Measurements from ENCODE around the gene NES.

Gene NES

DNA sequence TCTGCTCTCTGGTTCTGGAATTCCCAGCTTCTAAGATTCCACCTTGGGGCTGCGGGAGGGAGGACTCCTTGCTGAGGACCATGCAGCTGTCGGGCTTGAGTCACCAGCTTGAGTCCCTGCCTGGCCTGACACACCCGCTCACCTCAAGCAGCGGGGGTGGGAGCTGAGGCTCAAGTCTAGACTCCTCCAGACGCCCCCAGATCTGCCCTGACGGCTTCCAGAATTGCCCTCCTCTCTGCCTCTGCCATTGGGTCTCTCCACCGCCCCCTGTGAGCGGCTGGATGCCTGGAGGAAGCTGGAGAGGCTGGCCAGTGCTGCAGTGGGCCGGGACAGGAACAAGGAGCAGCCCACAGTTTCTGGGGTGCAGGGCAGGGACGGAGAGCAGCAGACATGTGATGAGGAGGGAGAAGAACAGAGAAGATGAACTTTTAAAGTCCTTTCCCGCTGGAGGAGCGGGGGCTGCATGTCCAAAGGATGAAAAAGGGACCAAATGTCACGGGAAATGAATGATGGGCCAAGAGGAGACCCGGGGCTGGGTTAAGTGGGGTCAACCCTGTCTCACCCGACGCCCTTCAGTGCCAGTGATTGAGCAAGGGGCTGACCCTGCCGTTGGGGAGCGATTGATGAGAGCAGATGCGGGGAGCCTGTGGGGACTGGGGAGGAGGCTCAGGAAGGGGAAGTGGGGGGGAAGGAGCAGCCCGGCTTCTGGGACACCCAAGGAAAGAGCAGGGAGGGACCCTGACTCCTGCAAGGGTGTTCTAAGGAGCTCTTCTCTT lies 14.6 kb upstream of the NES start:
- ChIA-PET POLR2A (ENCODE audit: low non-redundant PET) (interaction anchor here (0.6 to 1.5 kb wide), 3 partner anchors 13 to 1371 kb away, joined by 3 to 5 read pairs (median 3); partner anchors contain the start of genes CRABP2 and RUSC1), CTCF (interaction anchor here (0.5 to 9.5 kb wide), 5 partner anchors 8 to 201 kb away, joined by 3 to 225 read pairs (median 6); partner anchors contain the start of genes CRABP2, ISG20L2 and METTL25B)
- DNase-seq (ENCODE audit: low spot score): peak; percentile 68
- TF ChIP-seq, protein P1, sequence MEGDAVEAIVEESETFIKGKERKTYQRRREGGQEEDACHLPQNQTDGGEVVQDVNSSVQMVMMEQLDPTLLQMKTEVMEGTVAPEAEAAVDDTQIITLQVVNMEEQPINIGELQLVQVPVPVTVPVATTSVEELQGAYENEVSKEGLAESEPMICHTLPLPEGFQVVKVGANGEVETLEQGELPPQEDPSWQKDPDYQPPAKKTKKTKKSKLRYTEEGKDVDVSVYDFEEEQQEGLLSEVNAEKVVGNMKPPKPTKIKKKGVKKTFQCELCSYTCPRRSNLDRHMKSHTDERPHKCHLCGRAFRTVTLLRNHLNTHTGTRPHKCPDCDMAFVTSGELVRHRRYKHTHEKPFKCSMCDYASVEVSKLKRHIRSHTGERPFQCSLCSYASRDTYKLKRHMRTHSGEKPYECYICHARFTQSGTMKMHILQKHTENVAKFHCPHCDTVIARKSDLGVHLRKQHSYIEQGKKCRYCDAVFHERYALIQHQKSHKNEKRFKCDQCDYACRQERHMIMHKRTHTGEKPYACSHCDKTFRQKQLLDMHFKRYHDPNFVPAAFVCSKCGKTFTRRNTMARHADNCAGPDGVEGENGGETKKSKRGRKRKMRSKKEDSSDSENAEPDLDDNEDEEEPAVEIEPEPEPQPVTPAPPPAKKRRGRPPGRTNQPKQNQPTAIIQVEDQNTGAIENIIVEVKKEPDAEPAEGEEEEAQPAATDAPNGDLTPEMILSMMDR (conservative IDR thresholded peaks at IDR 0.05; ENCODE audit: low read depth): no peak
- peak overlapping the region; percentile 82 for H3K27ac ChIP-seq

DNA sequence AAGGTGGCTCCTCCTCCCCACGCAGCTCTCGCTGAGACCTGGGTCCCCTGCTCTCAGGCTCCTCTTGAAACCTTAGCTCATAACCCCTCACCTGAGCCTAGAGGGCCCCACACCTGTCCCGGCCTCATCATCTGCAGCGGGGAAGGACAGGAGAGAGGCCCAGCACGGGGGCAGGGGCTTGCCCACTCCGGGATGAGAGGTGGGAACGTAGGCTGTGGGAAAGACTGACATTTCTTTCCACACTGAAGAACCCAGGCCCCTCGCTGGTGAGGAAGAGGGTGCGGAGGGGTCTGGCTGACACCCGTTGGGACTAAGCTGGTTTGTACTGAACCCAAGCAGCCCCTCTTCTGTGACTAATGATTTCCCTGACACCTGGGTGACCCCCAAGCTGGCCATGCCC lies 14.0 kb upstream of the NES start:
- H3K27ac ChIP-seq: peak overlapping the region; percentile 82
- CTCF ChIA-PET: interaction anchor here (0.6 to 9.5 kb wide), 5 partner anchors 17 to 199 kb away, joined by 3 to 225 read pairs (median 6); partner anchors contain the start of genes CRABP2, HAPLN2, ISG20L2 and METTL25B
- TF ChIP-seq, protein P1 (conservative IDR thresholded peaks at IDR 0.05; ENCODE audit: low read depth): no peak
- POLR2A ChIA-PET (ENCODE audit: low non-redundant PET): interaction anchor here (0.6 to 1.5 kb wide), 2 partner anchors 14 to 69 kb away, joined by 3 to 5 read pairs; partner anchors contain the start of gene CRABP2
- no peak for DNase-seq (ENCODE audit: low spot score)

DNA sequence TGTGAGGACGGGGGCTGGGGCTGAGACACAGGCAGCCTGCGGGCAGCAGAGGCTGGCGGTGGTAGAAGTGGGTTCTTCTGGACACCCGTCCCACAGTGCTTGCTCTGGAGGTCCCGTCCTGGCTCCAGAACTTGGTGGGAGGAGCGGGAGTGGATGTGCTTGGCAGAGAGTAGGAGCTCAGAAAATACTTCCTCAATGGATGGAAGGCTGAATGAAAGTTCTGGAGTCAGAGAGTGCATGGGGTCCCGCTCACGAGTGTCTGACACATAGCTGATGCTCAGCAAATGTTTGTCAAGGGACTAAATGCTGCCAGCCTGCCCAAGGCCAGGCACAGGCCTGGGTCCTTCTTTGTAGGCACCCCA lies 13.4 kb upstream of the NES start:
- H3K27ac ChIP-seq: peak overlapping the region; percentile 82
- no peak for DNase-seq (ENCODE audit: low spot score)
- TF ChIP-seq, protein P1 (conservative IDR thresholded peaks at IDR 0.05; ENCODE audit: low read depth): no peak
- ChIA-PET CTCF (interaction anchor here (0.6 to 9.5 kb wide), 8 partner anchors 13 to 167 kb away, joined by 3 to 225 read pairs (median 6); partner anchors contain the start of genes CRABP2, HAPLN2, ISG20L2 and METTL25B), POLR2A (ENCODE audit: low non-redundant PET) (interaction anchor here (2.4 kb wide), 1 partner anchor 35 kb away, joined by 10 read pairs; no protein-coding TSS in a partner anchor)

DNA sequence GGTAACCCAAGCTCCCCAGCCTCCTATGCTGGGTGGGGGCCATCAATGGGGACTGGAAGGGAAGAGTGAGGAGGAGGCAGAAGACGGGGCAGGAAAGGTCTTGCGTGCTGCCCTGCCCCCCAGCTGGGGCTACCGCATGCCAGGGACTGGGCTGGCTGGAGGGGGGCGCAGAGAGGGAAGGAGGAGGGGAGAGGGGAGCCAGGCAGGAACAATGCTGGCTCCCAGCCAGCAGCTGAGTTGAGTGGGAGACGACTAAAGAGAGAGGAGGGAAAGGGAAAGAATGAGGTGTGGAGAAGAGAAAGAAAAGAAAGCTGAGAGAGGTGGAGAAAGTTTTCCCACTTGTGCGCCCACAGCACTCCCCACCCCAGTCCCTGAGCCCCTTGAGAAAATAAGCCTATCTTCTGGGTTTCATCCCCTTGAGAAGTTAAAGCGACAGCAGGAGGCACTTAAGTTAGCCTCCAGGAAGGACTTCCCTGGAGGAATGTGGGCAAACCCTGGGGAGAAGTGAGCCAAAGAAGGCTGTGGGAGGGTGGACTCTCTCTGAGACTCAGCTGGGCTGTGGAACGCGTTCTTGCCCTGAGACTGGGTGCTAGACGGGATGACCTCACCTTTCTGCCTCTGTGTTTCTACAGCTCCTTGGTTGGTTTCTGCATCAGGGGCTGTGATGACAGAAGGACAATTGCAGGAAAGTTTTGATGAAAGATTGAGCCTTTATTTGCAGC lies 12.9 kb upstream of the NES start:
- peak overlapping the region; percentile 82 for H3K27ac ChIP-seq
- POLR2A ChIA-PET (ENCODE audit: low non-redundant PET): interaction anchor here (2.4 kb wide), 1 partner anchor 36 kb away, joined by 10 read pairs; no protein-coding TSS in a partner anchor
- TF ChIP-seq, protein P1 (conservative IDR thresholded peaks at IDR 0.05; ENCODE audit: low read depth): no peak
- no peak for DNase-seq (ENCODE audit: low spot score)
- CTCF ChIA-PET: interaction anchor here (0.5 to 9.5 kb wide), 27 partner anchors 9 to 238 kb away, joined by 3 to 225 read pairs (median 5); partner anchors contain the start of genes CRABP2, ISG20L2, METTL25B and NES

DNA sequence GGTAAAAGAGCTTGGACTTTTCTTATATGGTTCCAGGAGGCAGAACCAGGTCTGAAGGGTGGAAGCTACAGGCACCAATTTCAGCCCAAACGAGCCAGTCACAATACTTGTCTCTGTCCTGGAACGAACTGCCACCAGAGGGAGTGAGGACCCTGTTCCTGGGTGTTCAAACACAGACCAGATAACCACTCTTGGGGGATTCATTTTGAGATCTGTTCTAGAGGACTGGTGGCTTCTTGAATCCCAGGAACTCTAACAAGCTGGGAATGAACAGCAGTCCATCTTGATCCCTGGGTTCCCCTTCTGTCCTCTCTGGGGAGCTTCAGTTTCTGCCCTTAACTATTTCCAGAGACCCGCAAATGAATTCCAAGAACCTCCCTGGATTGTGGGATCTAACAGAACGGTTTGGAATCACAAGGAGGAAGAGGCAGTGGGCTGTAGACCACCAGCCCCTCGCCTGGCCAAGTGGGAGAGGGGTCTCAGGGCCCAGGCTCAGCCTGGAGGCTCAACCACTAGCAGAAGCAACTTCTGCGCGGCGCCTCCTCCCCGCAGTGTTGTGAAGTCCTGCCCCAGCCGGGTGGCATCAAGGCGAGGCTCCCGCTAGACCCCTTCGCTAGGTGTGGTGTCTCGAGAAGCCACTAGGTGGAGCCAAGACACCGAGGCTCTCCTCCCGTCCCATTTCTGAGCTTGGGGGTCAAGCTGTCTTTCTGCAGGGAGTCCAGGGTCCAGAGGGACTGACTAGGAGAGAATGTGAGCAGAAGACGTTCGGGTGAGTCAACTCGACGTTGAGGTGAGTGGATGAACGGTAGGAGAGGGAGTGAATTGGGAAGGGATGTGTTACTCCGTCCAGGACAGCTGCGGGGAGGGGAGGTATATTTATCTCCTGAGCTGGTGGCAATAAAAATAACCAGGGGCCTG lies 12.1 kb upstream of the NES start:
- DNase-seq (ENCODE audit: low spot score): peak; percentile 83
- TF ChIP-seq, protein P1 (conservative IDR thresholded peaks at IDR 0.05; ENCODE audit: low read depth): peak; percentile 88
- CTCF ChIA-PET: interaction anchor here (0.5 to 9.5 kb wide), 29 partner anchors 10 to 238 kb away, joined by 3 to 225 read pairs (median 5); partner anchors contain the start of genes CRABP2, ISG20L2, METTL25B and NES
- H3K27ac ChIP-seq: peak overlapping the region; percentile 82
- POLR2A ChIA-PET (ENCODE audit: low non-redundant PET): interaction anchor here (0.5 to 2.4 kb wide), 2 partner anchors 37 to 62 kb away, joined by 3 to 10 read pairs; partner anchors contain the start of gene HDGF

Measured in RWPE1 (cell line).